GM12878 (cell line): Measurements from ENCODE around the gene STRA8. TPM values are rescaled to one million over a fixed set of nuclear protein-coding genes. Genes with fewer than 3 reads are reported as not detected.

Experiments used
- BACH1 ChIP-seq: fragments of 450-650 bp; IDR thresholded peaks from 2 replicates; pipeline ENCODE4 v1.6.1; 2017; ENCODE audit warnings: mild to moderate bottlenecking, borderline replicate concordance
- BCL11A ChIP-seq: IDR thresholded peaks from 2 replicates; pipeline ENCODE4 v1.6.1; 2011; ENCODE audit warnings: low read depth, low read length
- BRCA1 ChIP-seq: IDR thresholded peaks from 2 replicates; pipeline ENCODE4 v1.6.1; 2011; ENCODE audit warnings: low read depth, low read length, improper control_type of control experiment
- CHD2 ChIP-seq: IDR thresholded peaks from 2 replicates; pipeline ENCODE4 v1.6.1; 2011; ENCODE audit warnings: low read depth, low read length, improper control_type of control experiment, borderline replicate concordance
- CREM ChIP-seq: IDR thresholded peaks from 2 replicates; pipeline ENCODE4 v1.6.1; 2014; ENCODE audit warnings: antibody characterized with exemption, low read depth
- E4F1 ChIP-seq: fragments of 450-650 bp; IDR thresholded peaks from 2 replicates; pipeline ENCODE4 v1.6.1; 2018; ENCODE audit warnings: borderline replicate concordance, mild to moderate bottlenecking; ENCODE audit not compliant: partially characterized antibody
- EGR1 ChIP-seq, 2 experiments: IDR thresholded peaks; 1 replicate in 1 of 2; 2 replicates in 1 of 2; pipeline ENCODE4 v1.6.1; 2011 to 2012; ENCODE audit warnings: low read depth in 2 of 2, low read length in 2 of 2, borderline replicate concordance in 1 of 2, mild to moderate bottlenecking in 1 of 2, moderate library complexity in 1 of 2
- FOXM1 ChIP-seq: IDR thresholded peaks from 2 replicates; pipeline ENCODE4 v1.6.1; 2012; ENCODE audit warnings: low read depth, mild to moderate bottlenecking, inconsistent platforms, low read length, moderate library complexity
- IKZF1 ChIP-seq: fragments of 450-650 bp; conservative IDR thresholded peaks from 2 replicates; pipeline ENCODE4 v1.6.1; 2017; ENCODE audit warnings: antibody characterized with exemption, mild to moderate bottlenecking
- MXI1 ChIP-seq: fragments of 150-350 bp; IDR thresholded peaks from 2 replicates; pipeline ENCODE4 v1.6.1; 2011; ENCODE audit warnings: low read depth, mild to moderate bottlenecking, inconsistent platforms, low read length, improper control_type of control experiment
- NR2C2 ChIP-seq: IDR thresholded peaks from 2 replicates; pipeline ENCODE4 v1.6.1; 2011; ENCODE audit warnings: borderline replicate concordance, low read depth; ENCODE audit not compliant: control insufficient read depth, insufficient read length
- NR2F1 ChIP-seq: fragments of 450-650 bp; conservative IDR thresholded peaks from 2 replicates; pipeline ENCODE4 v1.6.1; 2017; ENCODE audit warnings: mild to moderate bottlenecking
- SIN3A ChIP-seq: IDR thresholded peaks from 2 replicates; pipeline ENCODE4 v1.6.1; 2012; ENCODE audit warnings: low read depth, low read length, improper control_type of control experiment
- SUZ12 ChIP-seq: fragments of 200-600 bp; sonication (generic); IDR thresholded peaks from one replicate; pipeline ENCODE4 v1.6.1; 2018; ENCODE audit warnings: antibody characterized with exemption, mild to moderate bottlenecking; ENCODE audit not compliant: unreplicated experiment
- polyA plus RNA-seq, 11 experiments: library from polyadenylated mRNA; depleted of rRNA in 4 of 11; unstranded in 6 of 11; stranded (reverse) in 5 of 11; fragments of >200 nt; fragmentation: Nextera tagmentation in 4 of 11; fragmentation: Illumina TruSeq in 1 of 11; extraction: Ambion mirVana in 4 of 11; extraction: Trizol in 1 of 11; gene quantifications; 1 replicate in 1 of 11; 2 replicates in 10 of 11; pipeline versions ENCODE4 v1.2.1 to v1.2.3, GENCODE V29; 2011 to 2016; ENCODE audit warnings: inconsistent platforms in 2 of 11, missing spikeins in 2 of 11, low read depth in 1 of 11
- total RNA-seq, 4 experiments: library from RNA; depleted of rRNA in 3 of 4; stranded (reverse); fragments of >200 nt in 3 of 4; fragmentation: Illumina TruSeq in 1 of 4; extraction: Trizol in 1 of 4; gene quantifications; 2 replicates each; pipeline versions ENCODE4 v1.2.1 to v1.2.3, GENCODE V29; 2013 to 2021
- TF ChIP-seq, protein P1 (sequence below): fragments of 450-650 bp; conservative IDR thresholded peaks from 2 replicates; pipeline ENCODE4 v1.6.1; 2017; ENCODE audit warnings: mild to moderate bottlenecking, moderate library complexity
- TF ChIP-seq, protein P2 (sequence below): fragments of 450-650 bp; IDR thresholded peaks from 2 replicates; pipeline ENCODE4 v1.6.1; 2017; ENCODE audit warnings: mild to moderate bottlenecking
- TF ChIP-seq, protein P3 (sequence below): fragments of 150-350 bp; IDR thresholded peaks from 2 replicates; pipeline ENCODE4 v1.6.1; 2016; ENCODE audit warnings: low read depth, low read length
- TF ChIP-seq, protein P4 (sequence below): IDR thresholded peaks from 2 replicates; pipeline ENCODE4 v1.6.1; 2012; ENCODE audit warnings: low read length, inconsistent platforms

Gene STRA8
- total and polyA plus RNA-seq, 10 of the 15 experiments (the other 5 are each of a cell fraction or from before 2014, with no cell fraction given), result 0.15 TPM; not detected in 9

GRCh38 chr7:135251496-135252391 is 18.1 kb downstream of the STRA8 start (continued):
- no peak for TF ChIP-seq E4F1
- no peak for TF ChIP-seq BCL11A
- TF ChIP-seq, protein P1, sequence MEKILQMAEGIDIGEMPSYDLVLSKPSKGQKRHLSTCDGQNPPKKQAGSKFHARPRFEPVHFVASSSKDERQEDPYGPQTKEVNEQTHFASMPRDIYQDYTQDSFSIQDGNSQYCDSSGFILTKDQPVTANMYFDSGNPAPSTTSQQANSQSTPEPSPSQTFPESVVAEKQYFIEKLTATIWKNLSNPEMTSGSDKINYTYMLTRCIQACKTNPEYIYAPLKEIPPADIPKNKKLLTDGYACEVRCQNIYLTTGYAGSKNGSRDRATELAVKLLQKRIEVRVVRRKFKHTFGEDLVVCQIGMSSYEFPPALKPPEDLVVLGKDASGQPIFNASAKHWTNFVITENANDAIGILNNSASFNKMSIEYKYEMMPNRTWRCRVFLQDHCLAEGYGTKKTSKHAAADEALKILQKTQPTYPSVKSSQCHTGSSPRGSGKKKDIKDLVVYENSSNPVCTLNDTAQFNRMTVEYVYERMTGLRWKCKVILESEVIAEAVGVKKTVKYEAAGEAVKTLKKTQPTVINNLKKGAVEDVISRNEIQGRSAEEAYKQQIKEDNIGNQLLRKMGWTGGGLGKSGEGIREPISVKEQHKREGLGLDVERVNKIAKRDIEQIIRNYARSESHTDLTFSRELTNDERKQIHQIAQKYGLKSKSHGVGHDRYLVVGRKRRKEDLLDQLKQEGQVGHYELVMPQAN, result no peak
- TF ChIP-seq CHD2, result no peak
- TF ChIP-seq, protein P2, sequence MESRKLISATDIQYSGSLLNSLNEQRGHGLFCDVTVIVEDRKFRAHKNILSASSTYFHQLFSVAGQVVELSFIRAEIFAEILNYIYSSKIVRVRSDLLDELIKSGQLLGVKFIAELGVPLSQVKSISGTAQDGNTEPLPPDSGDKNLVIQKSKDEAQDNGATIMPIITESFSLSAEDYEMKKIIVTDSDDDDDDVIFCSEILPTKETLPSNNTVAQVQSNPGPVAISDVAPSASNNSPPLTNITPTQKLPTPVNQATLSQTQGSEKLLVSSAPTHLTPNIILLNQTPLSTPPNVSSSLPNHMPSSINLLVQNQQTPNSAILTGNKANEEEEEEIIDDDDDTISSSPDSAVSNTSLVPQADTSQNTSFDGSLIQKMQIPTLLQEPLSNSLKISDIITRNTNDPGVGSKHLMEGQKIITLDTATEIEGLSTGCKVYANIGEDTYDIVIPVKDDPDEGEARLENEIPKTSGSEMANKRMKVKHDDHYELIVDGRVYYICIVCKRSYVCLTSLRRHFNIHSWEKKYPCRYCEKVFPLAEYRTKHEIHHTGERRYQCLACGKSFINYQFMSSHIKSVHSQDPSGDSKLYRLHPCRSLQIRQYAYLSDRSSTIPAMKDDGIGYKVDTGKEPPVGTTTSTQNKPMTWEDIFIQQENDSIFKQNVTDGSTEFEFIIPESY, result no peak
- TF ChIP-seq, protein P3, sequence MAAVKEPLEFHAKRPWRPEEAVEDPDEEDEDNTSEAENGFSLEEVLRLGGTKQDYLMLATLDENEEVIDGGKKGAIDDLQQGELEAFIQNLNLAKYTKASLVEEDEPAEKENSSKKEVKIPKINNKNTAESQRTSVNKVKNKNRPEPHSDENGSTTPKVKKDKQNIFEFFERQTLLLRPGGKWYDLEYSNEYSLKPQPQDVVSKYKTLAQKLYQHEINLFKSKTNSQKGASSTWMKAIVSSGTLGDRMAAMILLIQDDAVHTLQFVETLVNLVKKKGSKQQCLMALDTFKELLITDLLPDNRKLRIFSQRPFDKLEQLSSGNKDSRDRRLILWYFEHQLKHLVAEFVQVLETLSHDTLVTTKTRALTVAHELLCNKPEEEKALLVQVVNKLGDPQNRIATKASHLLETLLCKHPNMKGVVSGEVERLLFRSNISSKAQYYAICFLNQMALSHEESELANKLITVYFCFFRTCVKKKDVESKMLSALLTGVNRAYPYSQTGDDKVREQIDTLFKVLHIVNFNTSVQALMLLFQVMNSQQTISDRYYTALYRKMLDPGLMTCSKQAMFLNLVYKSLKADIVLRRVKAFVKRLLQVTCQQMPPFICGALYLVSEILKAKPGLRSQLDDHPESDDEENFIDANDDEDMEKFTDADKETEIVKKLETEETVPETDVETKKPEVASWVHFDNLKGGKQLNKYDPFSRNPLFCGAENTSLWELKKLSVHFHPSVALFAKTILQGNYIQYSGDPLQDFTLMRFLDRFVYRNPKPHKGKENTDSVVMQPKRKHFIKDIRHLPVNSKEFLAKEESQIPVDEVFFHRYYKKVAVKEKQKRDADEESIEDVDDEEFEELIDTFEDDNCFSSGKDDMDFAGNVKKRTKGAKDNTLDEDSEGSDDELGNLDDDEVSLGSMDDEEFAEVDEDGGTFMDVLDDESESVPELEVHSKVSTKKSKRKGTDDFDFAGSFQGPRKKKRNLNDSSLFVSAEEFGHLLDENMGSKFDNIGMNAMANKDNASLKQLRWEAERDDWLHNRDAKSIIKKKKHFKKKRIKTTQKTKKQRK, result no peak
- no peak for TF ChIP-seq MXI1
- TF ChIP-seq CREM, result no peak
- no peak for TF ChIP-seq FOXM1
- TF ChIP-seq BRCA1, result no peak
- no peak for TF ChIP-seq NR2C2
- TF ChIP-seq NR2F1, result no peak
- no peak for TF ChIP-seq BACH1
- TF ChIP-seq, protein P4, sequence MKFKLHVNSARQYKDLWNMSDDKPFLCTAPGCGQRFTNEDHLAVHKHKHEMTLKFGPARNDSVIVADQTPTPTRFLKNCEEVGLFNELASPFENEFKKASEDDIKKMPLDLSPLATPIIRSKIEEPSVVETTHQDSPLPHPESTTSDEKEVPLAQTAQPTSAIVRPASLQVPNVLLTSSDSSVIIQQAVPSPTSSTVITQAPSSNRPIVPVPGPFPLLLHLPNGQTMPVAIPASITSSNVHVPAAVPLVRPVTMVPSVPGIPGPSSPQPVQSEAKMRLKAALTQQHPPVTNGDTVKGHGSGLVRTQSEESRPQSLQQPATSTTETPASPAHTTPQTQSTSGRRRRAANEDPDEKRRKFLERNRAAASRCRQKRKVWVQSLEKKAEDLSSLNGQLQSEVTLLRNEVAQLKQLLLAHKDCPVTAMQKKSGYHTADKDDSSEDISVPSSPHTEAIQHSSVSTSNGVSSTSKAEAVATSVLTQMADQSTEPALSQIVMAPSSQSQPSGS, result no peak; the same call in 1 of the 2 replicates
- peak in 1 of 2 experiments; percentile 78; a peak in 1 of 3 replicates for TF ChIP-seq EGR1 (IDR thresholded peaks at IDR 0.05; ENCODE audit: borderline replicate concordance in 1 of 2, low read depth in 2 of 2, low read length in 2 of 2)
- TF ChIP-seq IKZF1, result peak; percentile 96
- TF ChIP-seq SIN3A, result no peak
- TF ChIP-seq SUZ12, result no peak
